Spleen (tissue), 11 donors: ENCODE measurements around the gene TRIM63. TPM values are rescaled to one million over a fixed set of nuclear protein-coding genes. Genes with fewer than 3 reads are reported as not detected.

Experiments used
- DNase-seq: peaks from one replicate; pipeline ENCODE4 v3.0.0-alpha.2; 2020
- H3K27ac ChIP-seq, 8 donors: fragments of 200-600 bp; sonication (generic) in 7 of 8; 1 replicate in 4 of 8; 2 replicates in 4 of 8; pipeline versions ENCODE4 v1.5.0 to v1.8.0; 2016 to 2021; ENCODE audit warnings: inconsistent platforms in 4 of 8, mild to moderate bottlenecking in 4 of 8, moderate library complexity in 1 of 8
- H3K27me3 ChIP-seq, 7 donors: fragments of 200-600 bp; sonication (generic) in 6 of 7; replicated peaks in 1 of 7; 1 replicate in 4 of 7; 2 replicates in 3 of 7; pipeline versions ENCODE4 v1.5.0 to v1.8.0; 2016 to 2021; ENCODE audit warnings: inconsistent platforms in 3 of 7, mild to moderate bottlenecking in 1 of 7
- H3K36me3 ChIP-seq, 6 donors: fragments of 200-600 bp; sonication (generic) in 5 of 6; 1 replicate in 4 of 6; 2 replicates in 2 of 6; pipeline versions ENCODE4 v1.5.0 to v1.8.0; 2016 to 2021; ENCODE audit warnings: inconsistent platforms in 2 of 6
- H3K4me1 ChIP-seq, 6 donors: fragments of 200-600 bp; sonication (generic) in 5 of 6; 1 replicate in 3 of 6; 2 replicates in 3 of 6; pipeline versions ENCODE4 v1.5.0 to v1.8.0; 2016 to 2021; ENCODE audit warnings: inconsistent platforms in 3 of 6
- H3K4me3 ChIP-seq, 8 donors: fragments of 200-600 bp; sonication (generic) in 7 of 8; 1 replicate in 4 of 8; 2 replicates in 4 of 8; pipeline versions ENCODE4 v1.5.0 to v1.8.0; 2016 to 2021; ENCODE audit warnings: inconsistent platforms in 4 of 8, mild to moderate bottlenecking in 4 of 8, moderate library complexity in 2 of 8
- H3K9me3 ChIP-seq, 8 donors: fragments of 200-600 bp; sonication (generic) in 7 of 8; 1 replicate in 4 of 8; 2 replicates in 4 of 8; pipeline versions ENCODE4 v1.5.0 to v1.8.0; 2016 to 2021; ENCODE audit warnings: inconsistent platforms in 4 of 8
- POLR2A ChIP-seq, 3 donors: fragments of 450-650 bp; IDR thresholded peaks; one replicate each; pipeline ENCODE4 v1.5.1; 2017; ENCODE audit warnings: antibody characterized with exemption in 3 of 3, mild to moderate bottlenecking in 1 of 3
- POLR2AphosphoS5 ChIP-seq, 3 donors: sonication (generic); formaldehyde crosslinking; IDR thresholded peaks; one replicate each; pipeline ENCODE4 v1.5.1; 2017; ENCODE audit warnings: antibody characterized with exemption in 3 of 3
- WGBS, 5 donors: extraction: QIAGEN DNeasy Blood & Tissue Kit in 3 of 5; methylation state at CpG; one replicate each; pipeline versions ENCODE4 v1.1.5 to v1.1.7; 2013 to 2018; 5-methylcytosine and 5-hydroxymethylcytosine counted together
- intact Hi-C: fragments of 100-400 bp; cut with DNase I; formaldehyde crosslinking; loops from one replicate; pipeline ENCODE4 v1.15.0; 2023; ENCODE audit warnings: low total_unique reads
- polyA plus RNA-seq, 3 donors: library from polyadenylated mRNA; stranded (reverse); fragments of 200-250 nt; gene quantifications; one replicate each; pipeline ENCODE4 v1.2.1, GENCODE V29; 2013
- small RNA-seq, 4 donors: library from RNA; depleted of rRNA; stranded (forward); fragments of <200 nt; gene quantifications; one replicate each; pipeline ENCODE3, GENCODE V24; 2016
- total RNA-seq, 7 donors: library from RNA; depleted of rRNA in 3 of 7; stranded (reverse); fragments of >200 nt in 3 of 7; fragmentation: NEBNext Ultra II Directional in 4 of 7; extraction: Animal tissue kit (Norgen Biotek cat#: 25700) in 4 of 7; gene quantifications; one replicate each; pipeline versions ENCODE4 v1.1.0 to v1.2.1, GENCODE V29; 2016 to 2021
- TF ChIP-seq, protein P1 (sequence below), 11 experiments: fragments of 200-600 bp in 7 of 11; fragments of 450-650 bp in 4 of 11; sonication (generic) in 4 of 11; IDR thresholded peaks in 8 of 11; conservative IDR thresholded peaks in 3 of 11; 1 replicate in 7 of 11; 2 replicates in 4 of 11; pipeline versions ENCODE4 v1.4.0 to v1.8.0; 2016 to 2021; ENCODE audit warnings: antibody characterized with exemption in 11 of 11, inconsistent platforms in 4 of 11, mild to moderate bottlenecking in 1 of 11
- donor health status: healthy with polysubstance abuse.
- donor health status: DM: no; HTN: no; CAD: no; lungs with moderate emphysema.
- donor health status: DM: no; HTN: no; CAD: no.
- donor health status: Bipolar disorder and iron deficiency.
- donor health status: healthy.
- donor health status: DM: no; HTN: no; CAD: no.
- donor health status: DM: yes; HTN: yes; CAD: no.

Gene TRIM63
- total and polyA plus RNA-seq, 10 donors: 0.13 to 0.61 (median 0.30) TPM; not detected in 5

GRCh38 chr1:26003262-26003661 lies 64.2 kb downstream of the TRIM63 start:
- H3K9me3 ChIP-seq: no peaks in the 10 kb centered on the region
- peak overlapping the region in 2 of 8 donors; percentile 5 to 45 for H3K27ac ChIP-seq
- WGBS, 5 donors: 73 to 89% (median 82%) methylated on average over 4 of the region's 4 CpGs
- no peak for TF ChIP-seq POLR2A (IDR thresholded peaks at IDR 0.05)
- TF ChIP-seq POLR2AphosphoS5 (IDR thresholded peaks at IDR 0.05): no peak
- TF ChIP-seq, protein P1, sequence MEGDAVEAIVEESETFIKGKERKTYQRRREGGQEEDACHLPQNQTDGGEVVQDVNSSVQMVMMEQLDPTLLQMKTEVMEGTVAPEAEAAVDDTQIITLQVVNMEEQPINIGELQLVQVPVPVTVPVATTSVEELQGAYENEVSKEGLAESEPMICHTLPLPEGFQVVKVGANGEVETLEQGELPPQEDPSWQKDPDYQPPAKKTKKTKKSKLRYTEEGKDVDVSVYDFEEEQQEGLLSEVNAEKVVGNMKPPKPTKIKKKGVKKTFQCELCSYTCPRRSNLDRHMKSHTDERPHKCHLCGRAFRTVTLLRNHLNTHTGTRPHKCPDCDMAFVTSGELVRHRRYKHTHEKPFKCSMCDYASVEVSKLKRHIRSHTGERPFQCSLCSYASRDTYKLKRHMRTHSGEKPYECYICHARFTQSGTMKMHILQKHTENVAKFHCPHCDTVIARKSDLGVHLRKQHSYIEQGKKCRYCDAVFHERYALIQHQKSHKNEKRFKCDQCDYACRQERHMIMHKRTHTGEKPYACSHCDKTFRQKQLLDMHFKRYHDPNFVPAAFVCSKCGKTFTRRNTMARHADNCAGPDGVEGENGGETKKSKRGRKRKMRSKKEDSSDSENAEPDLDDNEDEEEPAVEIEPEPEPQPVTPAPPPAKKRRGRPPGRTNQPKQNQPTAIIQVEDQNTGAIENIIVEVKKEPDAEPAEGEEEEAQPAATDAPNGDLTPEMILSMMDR (IDR thresholded peaks at IDR 0.05 in 8 of 11, conservative IDR thresholded peaks at IDR 0.05 in 3 of 11): no peak
- no peaks in the 10 kb centered on the region for H3K27me3 ChIP-seq
- H3K4me1 ChIP-seq: peaks cover 4 to 23% (median 12%) of the 10 kb centered on the region in 6 donors
- no peak for DNase-seq
- intact Hi-C loops: no loop called here
- H3K36me3 ChIP-seq: no peaks in the 10 kb centered on the region
- no peak overlapping the region for H3K4me3 ChIP-seq

Small RNAs within 50 kb of the gene (small RNA-seq; reads per million reads assigned to genes)
- 0 reads per million in 4 donors for gene RF00283
- 0 reads per million in 4 donors for gene RF00492

Other genes starting within 250 kb of the TRIM63 start
- gene MTFR1L, start 247.7 kb downstream of the TRIM63 start, total RNA-seq: 10 to 100 TPM; 44.6 to 74.7 (median 53.7) TPM
- gene MTFR1L, start 247.7 kb downstream of the TRIM63 start, polyA plus RNA-seq: 10 to 100 TPM; 32.1 to 44.3 (median 43.0) TPM
- gene AUNIP, start 208.2 kb downstream of the TRIM63 start, total RNA-seq: 1 to 10 TPM in 1 of 7 donors, under 1 TPM in 3, not detected in 3; 0.28 to 1.3 (median 0.71) TPM
- under 1 TPM; 0.07 to 0.61 (median 0.38) TPM for gene AUNIP, start 208.2 kb downstream of the TRIM63 start, polyA plus RNA-seq
- gene PAQR7, start 191.9 kb downstream of the TRIM63 start, total RNA-seq: 10 to 100 TPM in 4 of 7 donors, 1 to 10 TPM in 3; 9.2 to 14.2 (median 11.9) TPM
- 1 to 10 TPM; 3.0 to 4.8 (median 4.0) TPM for gene PAQR7, start 191.9 kb downstream of the TRIM63 start, polyA plus RNA-seq
- 10 to 100 TPM; 40.3 to 59.5 (median 47.8) TPM for gene STMN1, start 161.2 kb downstream of the TRIM63 start, total RNA-seq
- gene STMN1, start 161.2 kb downstream of the TRIM63 start, polyA plus RNA-seq: 100 to 1,000 TPM in 1 of 3 donors, 10 to 100 TPM in 2; 48.4 to 174 (median 95.8) TPM
- 10 to 100 TPM; 12.9 to 19.7 (median 13.9) TPM for gene PAFAH2, start 69.6 kb downstream of the TRIM63 start, total RNA-seq
- gene PAFAH2, start 69.6 kb downstream of the TRIM63 start, polyA plus RNA-seq: 1 to 10 TPM; 3.9 to 5.3 (median 4.7) TPM
- 1 to 10 TPM; 2.3 to 8.6 (median 4.9) TPM for gene EXTL1, start 45.9 kb downstream of the TRIM63 start, total RNA-seq
- gene EXTL1, start 45.9 kb downstream of the TRIM63 start, polyA plus RNA-seq: 1 to 10 TPM in 1 of 3 donors, under 1 TPM in 2; 0.30 to 3.6 (median 0.63) TPM
- gene SLC30A2, start 21.5 kb downstream of the TRIM63 start, total RNA-seq: not detected
- gene SLC30A2, start 21.5 kb downstream of the TRIM63 start, polyA plus RNA-seq: not detected
- gene PDIK1L, start 44.2 kb upstream of the TRIM63 start, total RNA-seq: 10 to 100 TPM in 5 of 7 donors, 1 to 10 TPM in 2; 7.7 to 14.1 (median 11.6) TPM
- 1 to 10 TPM; 2.5 to 3.1 (median 3.1) TPM for gene PDIK1L, start 44.2 kb upstream of the TRIM63 start, polyA plus RNA-seq
- gene FAM110D, start 91.4 kb upstream of the TRIM63 start, total RNA-seq: 1 to 10 TPM in 6 of 7 donors, under 1 TPM in 1; 0.76 to 5.9 (median 1.8) TPM
- gene FAM110D, start 91.4 kb upstream of the TRIM63 start, polyA plus RNA-seq: 1 to 10 TPM in 1 of 3 donors, under 1 TPM in 2; 0.44 to 1.2 (median 0.91) TPM
- gene C1orf232, start 101.3 kb upstream of the TRIM63 start, total RNA-seq: not detected
- gene C1orf232, start 101.3 kb upstream of the TRIM63 start, polyA plus RNA-seq: not detected
- gene ZNF593, start 102.3 kb upstream of the TRIM63 start, total RNA-seq: 10 to 100 TPM; 13.5 to 27.8 (median 19.6) TPM
- gene ZNF593, start 102.3 kb upstream of the TRIM63 start, polyA plus RNA-seq: 100 to 1,000 TPM in 1 of 3 donors, 10 to 100 TPM in 2; 74.9 to 104 (median 80.3) TPM
- not detected for gene ZNF593OS, start 104.2 kb upstream of the TRIM63 start, total RNA-seq
- under 1 TPM; 0.26 to 0.43 (median 0.26) TPM for gene ZNF593OS, start 104.2 kb upstream of the TRIM63 start, polyA plus RNA-seq
- gene CNKSR1, start 109.9 kb upstream of the TRIM63 start, total RNA-seq: 1 to 10 TPM; 1.0 to 5.5 (median 3.7) TPM
- 1 to 10 TPM in 2 of 3 donors, under 1 TPM in 1; 0.68 to 2.0 (median 1.0) TPM for gene CNKSR1, start 109.9 kb upstream of the TRIM63 start, polyA plus RNA-seq
- not detected for gene CATSPER4, start 123.0 kb upstream of the TRIM63 start, total RNA-seq
- under 1 TPM in 1 of 3 donors, not detected in 2; 0.03 TPM for gene CATSPER4, start 123.0 kb upstream of the TRIM63 start, polyA plus RNA-seq
- 10 to 100 TPM in 5 of 7 donors, 1 to 10 TPM in 2; 7.8 to 14.9 (median 10.8) TPM for gene CEP85, start 166.6 kb upstream of the TRIM63 start, total RNA-seq
- gene CEP85, start 166.6 kb upstream of the TRIM63 start, polyA plus RNA-seq: 1 to 10 TPM; 3.9 to 5.2 (median 4.2) TPM
- gene SH3BGRL3, start 212.5 kb upstream of the TRIM63 start, total RNA-seq: 100 to 1,000 TPM; 139 to 261 (median 233) TPM
- 100 to 1,000 TPM; 249 to 319 (median 286) TPM for gene SH3BGRL3, start 212.5 kb upstream of the TRIM63 start, polyA plus RNA-seq
- gene UBXN11, start 239.0 kb upstream of the TRIM63 start, total RNA-seq: 10 to 100 TPM; 25.1 to 67.1 (median 48.0) TPM
- gene UBXN11, start 239.0 kb upstream of the TRIM63 start, polyA plus RNA-seq: 10 to 100 TPM; 26.6 to 67.8 (median 66.1) TPM